OCI-LY7 (cell line): ENCODE measurements around the gene MIS18A.

Experiments used
- EZH2phosphoT487 ChIP-seq: fragments of 200-600 bp; sonication (generic); IDR thresholded peaks from 2 replicates; pipeline ENCODE4 v1.6.1; 2018; ENCODE audit warnings: low read depth, borderline replicate concordance, mild to moderate bottlenecking, mixed run types, antibody characterized with exemption, low read length, moderate library complexity, mixed read lengths
- TF ChIP-seq, protein P1 (sequence below): fragments of 200-600 bp; sonication (generic); conservative IDR thresholded peaks from 2 replicates; pipeline ENCODE4 v1.5.1; 2014; ENCODE audit warnings: mild to moderate bottlenecking, antibody characterized with exemption, low read length, moderate library complexity, mixed read lengths

DNA sequence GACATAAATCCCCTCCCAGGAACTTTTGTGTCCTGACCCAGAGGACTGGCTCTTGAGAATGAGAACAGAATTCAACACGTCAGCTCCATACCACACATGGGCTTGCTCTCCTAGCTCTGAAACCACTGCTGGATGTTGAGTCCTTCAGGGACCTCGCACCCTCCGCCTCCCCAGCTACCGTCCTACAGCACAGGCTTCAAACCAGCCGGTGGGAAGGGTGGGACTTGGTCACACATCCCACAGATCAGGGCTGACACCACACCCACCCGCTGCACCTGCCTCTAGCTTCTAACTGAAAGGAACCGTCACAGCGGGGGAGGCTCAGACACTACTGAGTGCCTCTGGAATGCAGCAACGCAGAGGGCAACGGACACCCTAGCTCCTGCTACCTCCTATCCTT, 43.8 kb upstream of the MIS18A start:
- no peak for TF ChIP-seq EZH2phosphoT487
- TF ChIP-seq, protein P1, sequence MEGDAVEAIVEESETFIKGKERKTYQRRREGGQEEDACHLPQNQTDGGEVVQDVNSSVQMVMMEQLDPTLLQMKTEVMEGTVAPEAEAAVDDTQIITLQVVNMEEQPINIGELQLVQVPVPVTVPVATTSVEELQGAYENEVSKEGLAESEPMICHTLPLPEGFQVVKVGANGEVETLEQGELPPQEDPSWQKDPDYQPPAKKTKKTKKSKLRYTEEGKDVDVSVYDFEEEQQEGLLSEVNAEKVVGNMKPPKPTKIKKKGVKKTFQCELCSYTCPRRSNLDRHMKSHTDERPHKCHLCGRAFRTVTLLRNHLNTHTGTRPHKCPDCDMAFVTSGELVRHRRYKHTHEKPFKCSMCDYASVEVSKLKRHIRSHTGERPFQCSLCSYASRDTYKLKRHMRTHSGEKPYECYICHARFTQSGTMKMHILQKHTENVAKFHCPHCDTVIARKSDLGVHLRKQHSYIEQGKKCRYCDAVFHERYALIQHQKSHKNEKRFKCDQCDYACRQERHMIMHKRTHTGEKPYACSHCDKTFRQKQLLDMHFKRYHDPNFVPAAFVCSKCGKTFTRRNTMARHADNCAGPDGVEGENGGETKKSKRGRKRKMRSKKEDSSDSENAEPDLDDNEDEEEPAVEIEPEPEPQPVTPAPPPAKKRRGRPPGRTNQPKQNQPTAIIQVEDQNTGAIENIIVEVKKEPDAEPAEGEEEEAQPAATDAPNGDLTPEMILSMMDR: no peak
